Gastrocnemius medialis (tissue), 4 donors: ENCODE results near the gene CCDC142.

Experiments
- POLR2A ChIP-seq, 2 donors: fragments of 450-650 bp; IDR thresholded peaks; one replicate each; pipeline ENCODE4 v1.6.1; 2017; ENCODE audit warnings: antibody characterized with exemption in 2 of 2, mild to moderate bottlenecking in 2 of 2, moderate library complexity in 2 of 2
- TF ChIP-seq, protein P1 (sequence below), 5 experiments: fragments of 450-650 bp in 3 of 5; fragments of 200-600 bp in 2 of 5; sonication (generic) in 2 of 5; IDR thresholded peaks in 4 of 5; conservative IDR thresholded peaks in 1 of 5; 1 replicate in 4 of 5; 2 replicates in 1 of 5; pipeline ENCODE4 v1.5.1; 2016 to 2019; ENCODE audit warnings: antibody characterized with exemption in 5 of 5, mild to moderate bottlenecking in 3 of 5, moderate library complexity in 3 of 5

DNA sequence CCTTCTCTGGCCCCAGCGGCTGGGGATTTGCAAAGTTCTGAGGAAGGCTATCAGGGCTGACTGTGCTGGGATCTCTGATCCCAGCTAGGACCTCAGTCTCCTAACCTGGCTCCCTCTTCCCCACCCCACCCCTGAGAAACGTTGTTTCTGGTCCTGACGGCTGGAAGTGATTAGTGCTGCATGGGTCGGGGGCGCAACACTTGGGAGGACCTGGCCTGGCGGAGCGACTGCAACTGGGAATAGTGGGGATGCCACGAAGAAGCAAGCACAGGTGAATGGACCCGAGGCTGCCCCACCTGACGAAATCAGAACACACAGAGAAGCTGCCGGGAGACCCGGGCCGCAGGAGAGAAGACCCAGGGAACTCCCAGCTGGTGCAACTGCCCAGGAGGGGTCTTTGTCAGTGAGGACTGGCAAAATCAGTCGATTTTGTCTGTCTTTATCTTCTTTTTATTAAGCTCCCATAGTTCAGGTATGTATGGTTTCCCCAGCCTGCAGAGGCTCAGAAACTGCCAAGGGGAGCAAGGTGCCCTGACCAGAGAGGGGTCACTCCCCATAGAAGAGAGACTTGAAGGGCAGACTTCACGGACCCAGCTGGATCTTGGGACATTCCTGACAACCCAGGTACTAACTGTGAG, 17.3 kb upstream of the CCDC142 start:
- TF ChIP-seq, protein P1, sequence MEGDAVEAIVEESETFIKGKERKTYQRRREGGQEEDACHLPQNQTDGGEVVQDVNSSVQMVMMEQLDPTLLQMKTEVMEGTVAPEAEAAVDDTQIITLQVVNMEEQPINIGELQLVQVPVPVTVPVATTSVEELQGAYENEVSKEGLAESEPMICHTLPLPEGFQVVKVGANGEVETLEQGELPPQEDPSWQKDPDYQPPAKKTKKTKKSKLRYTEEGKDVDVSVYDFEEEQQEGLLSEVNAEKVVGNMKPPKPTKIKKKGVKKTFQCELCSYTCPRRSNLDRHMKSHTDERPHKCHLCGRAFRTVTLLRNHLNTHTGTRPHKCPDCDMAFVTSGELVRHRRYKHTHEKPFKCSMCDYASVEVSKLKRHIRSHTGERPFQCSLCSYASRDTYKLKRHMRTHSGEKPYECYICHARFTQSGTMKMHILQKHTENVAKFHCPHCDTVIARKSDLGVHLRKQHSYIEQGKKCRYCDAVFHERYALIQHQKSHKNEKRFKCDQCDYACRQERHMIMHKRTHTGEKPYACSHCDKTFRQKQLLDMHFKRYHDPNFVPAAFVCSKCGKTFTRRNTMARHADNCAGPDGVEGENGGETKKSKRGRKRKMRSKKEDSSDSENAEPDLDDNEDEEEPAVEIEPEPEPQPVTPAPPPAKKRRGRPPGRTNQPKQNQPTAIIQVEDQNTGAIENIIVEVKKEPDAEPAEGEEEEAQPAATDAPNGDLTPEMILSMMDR (IDR thresholded peaks at IDR 0.05 in 4 of 5, conservative IDR thresholded peaks at IDR 0.05 in 1 of 5): no peak
- TF ChIP-seq POLR2A (IDR thresholded peaks at IDR 0.05): no peak
